H1 (cell line): ENCODE data around the gene IL1RAPL1. TPM values are rescaled to one million over a fixed set of nuclear protein-coding genes. Genes with fewer than 3 reads are reported as not detected.

Source experiments
- CTCF ChIA-PET: fragments of 300-600 bp; sonication (Branson Sonifier 250); formaldehyde crosslinking; loops from one replicate; lab custom pipeline; 2021; ENCODE audit not compliant: partially characterized antibody; lab: Charles Lee
- POLR2A ChIA-PET: fragments of 300-600 bp; sonication (Branson Sonifier 250); formaldehyde crosslinking; loops from one replicate; lab custom pipeline; 2021; ENCODE audit warnings: inconsistent platforms; ENCODE audit not compliant: partially characterized antibody; lab: Charles Lee
- DNase-seq, 2 experiments: peaks; one replicate each; pipeline versions ENCODE4 v3.0.0 to v3.0.0-alpha.2; 2010 to 2022; ENCODE audit warnings: low spot score in 2 of 2, low read depth in 1 of 2, mixed read lengths in 1 of 2
- FAIRE-seq: peaks from 2 replicates; lab custom pipeline; 2011; peaks lifted over from hg19 to GRCh38; lab: Jason Lieb, UNC
- H2AFZ ChIP-seq: 2 replicates; pipeline ENCODE4 v1.8.1; 2012; ENCODE audit warnings: low read length, inconsistent platforms
- H2AK5ac ChIP-seq: 2 replicates; pipeline ENCODE4 v1.6.1; 2013; ENCODE audit warnings: low read depth, low read length
- H2BK120ac ChIP-seq: replicated peaks from 2 replicates; pipeline ENCODE3; 2013; ENCODE audit warnings: low read depth, low read length, inconsistent platforms
- H2BK12ac ChIP-seq: 2 replicates; pipeline ENCODE4 v1.6.1; 2013; ENCODE audit warnings: low read depth, low read length
- H2BK15ac ChIP-seq: 2 replicates; pipeline ENCODE4 v1.6.1; 2013; ENCODE audit warnings: low read length
- H2BK20ac ChIP-seq: 2 replicates; pipeline ENCODE4 v1.6.1; 2013; ENCODE audit warnings: low read length
- H2BK5ac ChIP-seq: 2 replicates; pipeline ENCODE4 v1.6.1; 2013; ENCODE audit warnings: low read depth, low read length
- H3K14ac ChIP-seq: 2 replicates; pipeline ENCODE4 v1.6.1; 2013; ENCODE audit warnings: inconsistent platforms; ENCODE audit not compliant: insufficient read length
- H3K18ac ChIP-seq: 2 replicates; pipeline ENCODE4 v1.6.1; 2013; ENCODE audit warnings: low read length; ENCODE audit errors: extremely low read depth
- H3K23ac ChIP-seq: 2 replicates; pipeline ENCODE4 v1.6.1; 2013; ENCODE audit warnings: inconsistent platforms; ENCODE audit not compliant: insufficient read length
- H3K23me2 ChIP-seq: 2 replicates; pipeline ENCODE4 v1.6.1; 2013; ENCODE audit warnings: low read depth, low read length
- H3K27ac ChIP-seq: 2 replicates; pipeline ENCODE4 v1.6.1; 2011; ENCODE audit warnings: low read depth, low read length, inconsistent platforms
- H3K27me3 ChIP-seq, 4 experiments: replicated peaks in 1 of 4; 1 replicate in 1 of 4; 2 replicates in 3 of 4; pipeline versions ENCODE4 v1.6.1 to v1.8.1; 2011 to 2013; ENCODE audit warnings: low read length in 3 of 4, mild to moderate bottlenecking in 3 of 4, inconsistent platforms in 2 of 4, mixed read lengths in 2 of 4, moderate library complexity in 1 of 4; ENCODE audit not compliant: control insufficient read depth in 3 of 4, insufficient read depth in 3 of 4; ENCODE audit errors: extremely low read depth in 1 of 4
- H3K36me3 ChIP-seq, 4 experiments: 2 replicates each; pipeline versions ENCODE4 v1.6.1 to v1.8.1; 2011 to 2013; ENCODE audit warnings: mild to moderate bottlenecking in 4 of 4, low read length in 3 of 4, moderate library complexity in 2 of 4, control low read depth in 1 of 4, inconsistent platforms in 1 of 4; ENCODE audit not compliant: insufficient read depth in 4 of 4, control insufficient read depth in 2 of 4
- H3K4ac ChIP-seq: replicated peaks from 2 replicates; pipeline ENCODE3; 2013; ENCODE audit warnings: low read length, low read depth, mixed read lengths, inconsistent platforms; ENCODE audit not compliant: insufficient read length
- H3K4me1 ChIP-seq, 4 experiments: replicated peaks in 1 of 4; 1 replicate in 1 of 4; 2 replicates in 3 of 4; pipeline versions ENCODE4 v1.6.1 to v1.8.1; 2011 to 2013; ENCODE audit warnings: low read length in 3 of 4, inconsistent platforms in 2 of 4, mixed read lengths in 1 of 4; ENCODE audit not compliant: insufficient read depth in 4 of 4, control insufficient read depth in 3 of 4
- H3K4me2 ChIP-seq, 2 experiments: 2 replicates each; pipeline versions ENCODE4 v1.6.1 to v1.8.1; 2011 to 2013; ENCODE audit warnings: low read depth in 2 of 2, low read length in 2 of 2, control low read depth in 1 of 2, inconsistent platforms in 1 of 2, mild to moderate bottlenecking in 1 of 2; ENCODE audit not compliant: insufficient read depth in 1 of 2
- H3K4me3 ChIP-seq, 4 experiments: fragments of 200-600, 300-600 bp in 1 of 4; sonication (generic), shearing (Covaris generic), sonication (Bioruptor Twin) in 1 of 4; 2 replicates each; pipeline versions ENCODE4 v1.5.1 to v1.8.1; 2011 to 2016; ENCODE audit warnings: low read length in 4 of 4, low read depth in 3 of 4, control low read depth in 2 of 4, inconsistent platforms in 2 of 4, mild to moderate bottlenecking in 2 of 4, mixed read lengths in 1 of 4, moderate library complexity in 1 of 4; ENCODE audit not compliant: insufficient read depth in 2 of 4; ENCODE audit errors: extremely low read depth in 1 of 4
- H3K56ac ChIP-seq: replicated peaks from 2 replicates; pipeline ENCODE3; 2013; ENCODE audit warnings: low read depth, mild to moderate bottlenecking, mixed read lengths, low read length, inconsistent platforms; ENCODE audit not compliant: insufficient read length
- H3K79me1 ChIP-seq: 2 replicates; pipeline ENCODE4 v1.6.1; 2013; ENCODE audit warnings: low read depth, low read length, control low read depth
- H3K79me2 ChIP-seq, 2 experiments: 2 replicates each; pipeline versions ENCODE4 v1.6.1 to v1.8.1; 2012 to 2013; ENCODE audit warnings: low read length in 2 of 2, mild to moderate bottlenecking in 2 of 2, inconsistent platforms in 1 of 2; ENCODE audit not compliant: insufficient read depth in 2 of 2, control insufficient read depth in 1 of 2
- H3K9ac ChIP-seq, 4 experiments: replicated peaks in 1 of 4; 1 replicate in 1 of 4; 2 replicates in 3 of 4; pipeline versions ENCODE4 v1.6.1 to v1.8.1; 2011 to 2013; ENCODE audit warnings: low read depth in 3 of 4, low read length in 3 of 4, control low read depth in 2 of 4, mild to moderate bottlenecking in 2 of 4, moderate library complexity in 2 of 4, inconsistent platforms in 1 of 4; ENCODE audit errors: extremely low read depth in 1 of 4
- H3K9me3 ChIP-seq, 2 experiments: 2 replicates each; pipeline versions ENCODE4 v1.6.1 to v1.8.1; 2012 to 2013; ENCODE audit warnings: mild to moderate bottlenecking in 2 of 2, moderate library complexity in 2 of 2, control low read depth in 1 of 2, inconsistent platforms in 1 of 2, low read depth in 1 of 2, low read length in 1 of 2, mixed read lengths in 1 of 2; ENCODE audit not compliant: insufficient read depth in 2 of 2
- H4K20me1 ChIP-seq, 2 experiments: replicated peaks in 1 of 2; 2 replicates each; pipeline versions ENCODE3 to v1.8.1; 2011 to 2013; ENCODE audit warnings: inconsistent platforms in 2 of 2, low read length in 2 of 2, mild to moderate bottlenecking in 1 of 2; ENCODE audit not compliant: insufficient read depth in 2 of 2, control insufficient read depth in 1 of 2
- H4K5ac ChIP-seq: 2 replicates; pipeline ENCODE4 v1.6.1; 2013; ENCODE audit warnings: low read length, low read depth, mixed read lengths, inconsistent platforms; ENCODE audit not compliant: insufficient read length
- H4K8ac ChIP-seq: 2 replicates; pipeline ENCODE4 v1.8.0; 2013; ENCODE audit warnings: mild to moderate bottlenecking, moderate library complexity, low read length, inconsistent platforms; ENCODE audit not compliant: insufficient read depth; ENCODE audit errors: extremely low read depth
- H4K91ac ChIP-seq: replicated peaks from 2 replicates; pipeline ENCODE3; 2013; ENCODE audit warnings: low read length, mixed read lengths, inconsistent platforms; ENCODE audit not compliant: insufficient read length
- WGBS, 2 experiments: shearing (Covaris generic) in 1 of 2; methylation state at CpG; one replicate each; pipeline versions ENCODE4 v1.1.6 to v1.1.7; 2013 to 2015; ENCODE audit warnings: low lambda C conversion rate in 2 of 2, mixed read lengths in 2 of 2, inconsistent platforms in 1 of 2, low coverage in 1 of 2, missing lambda C conversion rate in 1 of 2; ENCODE audit not compliant: insufficient replicate concordance in 2 of 2, insufficient coverage in 1 of 2, insufficient read length in 1 of 2; ENCODE audit errors: extremely low coverage in 1 of 2, missing lambda C conversion rate in 1 of 2; 5-methylcytosine and 5-hydroxymethylcytosine counted together
- polyA plus RNA-seq, 7 experiments: library from polyadenylated mRNA; depleted of rRNA in 3 of 7; stranded (reverse) in 5 of 7; unstranded in 2 of 7; fragments of >200 nt in 5 of 7; fragments of 200-250 nt in 2 of 7; gene quantifications; 1 replicate in 5 of 7; 2 replicates in 1 of 7; 4 replicates in 1 of 7; pipeline versions ENCODE4 v1.2.1 to v1.2.3, GENCODE V29; 2011 to 2013; ENCODE audit warnings: missing spikeins in 2 of 7, mixed read lengths in 2 of 7
- total RNA-seq: library from RNA; stranded (reverse); fragmentation: NEBNext Ultra II Directional; extraction: Animal tissue kit (Norgen Biotek cat#: 25700); gene quantifications from 2 replicates; pipeline ENCODE4 v1.2.1, GENCODE V29; 2021
- TF ChIP-seq, protein P1 (sequence below): IDR thresholded peaks from 2 replicates; pipeline ENCODE4 v1.6.1; 2012; ENCODE audit warnings: inconsistent platforms

IL1RAPL1 gene
- total and polyA plus RNA-seq, 2 of the 8 experiments (the other 6 are each of a cell fraction or from before 2014, with no cell fraction given) = 0.11 to 0.35 TPM

DNA sequence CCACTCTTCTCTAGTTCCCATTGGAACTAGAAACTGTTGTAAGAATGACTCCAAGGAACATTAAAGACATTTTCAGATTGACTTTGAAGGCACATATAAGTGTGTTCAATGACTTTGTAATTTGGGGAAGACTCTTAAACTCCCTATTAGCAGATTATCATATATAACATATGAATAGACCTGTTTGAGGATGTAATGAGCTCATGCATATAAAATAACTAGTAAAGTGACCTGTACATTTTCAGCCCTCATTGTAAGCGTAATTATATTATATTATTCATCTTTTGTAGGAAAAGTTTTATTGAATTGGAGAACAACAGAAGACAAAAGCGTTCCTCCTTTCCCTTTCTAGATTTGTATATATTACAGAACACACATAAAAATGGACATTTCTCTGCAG, 455.1 kb downstream of the IL1RAPL1 start:
- Histone ChIP-seq H2BK5ac (no peak overlapping the region), H3K4me2 (no peak overlapping the region), H3K23ac (no peak overlapping the region), H2AK5ac (no peak overlapping the region), H3K4ac (no peak overlapping the region), H2BK20ac (no peak overlapping the region), H4K5ac (no peak overlapping the region), H4K91ac (no peak overlapping the region), H2BK15ac (no peak overlapping the region), H3K27ac (no peak overlapping the region), H3K4me3 (no peak overlapping the region), H4K8ac (no peak overlapping the region), H3K4me1 (no peaks in the 10 kb centered on the region), H2BK12ac (no peak overlapping the region), H3K9me3 (no peaks in the 10 kb centered on the region), H3K79me1 (no peaks in the 10 kb centered on the region), H3K18ac (no peak overlapping the region), H3K27me3 (no peaks in the 10 kb centered on the region), H3K56ac (no peak overlapping the region), H3K23me2 (no peaks in the 10 kb centered on the region), H3K36me3 (no peaks in the 10 kb centered on the region), H4K20me1 (no peaks in the 10 kb centered on the region), H2AFZ (no peak overlapping the region), H3K14ac (no peak overlapping the region), H3K79me2 (no peaks in the 10 kb centered on the region), H2BK120ac (no peak overlapping the region), H3K9ac (no peak overlapping the region)
- CTCF ChIA-PET = no interaction called here
- TF ChIP-seq, protein P1, sequence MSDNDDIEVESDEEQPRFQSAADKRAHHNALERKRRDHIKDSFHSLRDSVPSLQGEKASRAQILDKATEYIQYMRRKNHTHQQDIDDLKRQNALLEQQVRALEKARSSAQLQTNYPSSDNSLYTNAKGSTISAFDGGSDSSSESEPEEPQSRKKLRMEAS = no peak
- POLR2A ChIA-PET = no interaction called here
- FAIRE-seq (no peak), DNase-seq (no peak)
- WGBS, 2 experiments = 78% methylated on average over 1 of the region's 2 CpGs; no CpG with 5 or more reads in 1 of the 2 experiments
